ENCODE data around the gene UVRAG.

GRCh38 chr11:76115555-76115954 lies 300.5 kb downstream of the UVRAG start:
- TF ChIP-seq PAWR (CRISPR knock-in tag; IDR thresholded peaks at IDR 0.05; ENCODE audit: borderline replicate concordance): no peak
- no peak for TF ChIP-seq GATA4 (IDR thresholded peaks at IDR 0.05; ENCODE audit: borderline replicate concordance, low read depth)
- no peak for TF ChIP-seq EP300 (IDR thresholded peaks at IDR 0.05; ENCODE audit: low read depth in 2 of 2, low read length in 2 of 2)
- no peak for TF ChIP-seq EP300 (CRISPR knock-in tag; IDR thresholded peaks at IDR 0.05; ENCODE audit: borderline replicate concordance)
- TF ChIP-seq HNRNPK (IDR thresholded peaks at IDR 0.05; ENCODE audit: low read depth, low read length, poor library complexity, severe bottlenecking): no peak
- TF ChIP-seq CEBPB (IDR thresholded peaks at IDR 0.05; ENCODE audit: borderline replicate concordance, low read depth, low read length): no peak
- no peak for TF ChIP-seq CREB3 (CRISPR knock-in tag; IDR thresholded peaks at IDR 0.05)
- TF ChIP-seq MTF1 (CRISPR knock-in tag; IDR thresholded peaks at IDR 0.05): no peak
- no peak for TF ChIP-seq ESRRA (CRISPR knock-in tag; IDR thresholded peaks at IDR 0.05; ENCODE audit: low read depth)
- TF ChIP-seq TMF1 (CRISPR knock-in tag; IDR thresholded peaks at IDR 0.05; ENCODE audit: low read depth): no peak
- TF ChIP-seq ZNF205 (CRISPR knock-in tag; IDR thresholded peaks at IDR 0.05): no peak
- TF ChIP-seq ZBTB43 (CRISPR knock-in tag; conservative IDR thresholded peaks at IDR 0.05): no peak
- TF ChIP-seq PHF20 (CRISPR knock-in tag; IDR thresholded peaks at IDR 0.05): no peak
- TF ChIP-seq ZNF124 (CRISPR knock-in tag; IDR thresholded peaks at IDR 0.05): no peak

Measured in HepG2 (cell line).